Glutamatergic neuron (in vitro differentiated cells): ENCODE results near the gene DAZAP1. TPM values are rescaled to one million over a fixed set of nuclear protein-coding genes. Genes with fewer than 3 reads are reported as not detected.

Experiments
- DNase-seq: peaks from one replicate; pipeline ENCODE4 v3.0.0; 2022
- H3K27ac Mint-ChIP-seq: one replicate; pipeline ENCODE4 v1.8.0; 2020; ENCODE audit warnings: mild to moderate bottlenecking, mixed read lengths, inconsistent platforms; ENCODE audit not compliant: unreplicated experiment
- H3K27me3 Mint-ChIP-seq: one replicate; pipeline ENCODE4 v1.8.0; 2020; ENCODE audit warnings: mild to moderate bottlenecking, moderate library complexity, mixed read lengths, inconsistent platforms; ENCODE audit not compliant: unreplicated experiment
- H3K36me3 Mint-ChIP-seq: one replicate; pipeline ENCODE4 v1.8.0; 2020; ENCODE audit warnings: mild to moderate bottlenecking, mixed read lengths, inconsistent platforms; ENCODE audit not compliant: unreplicated experiment
- H3K4me1 Mint-ChIP-seq: one replicate; pipeline ENCODE4 v1.8.0; 2020; ENCODE audit warnings: mild to moderate bottlenecking, low read depth, mixed read lengths, inconsistent platforms; ENCODE audit not compliant: unreplicated experiment
- H3K4me3 Mint-ChIP-seq: one replicate; pipeline ENCODE4 v1.8.0; 2020; ENCODE audit warnings: mild to moderate bottlenecking, mixed read lengths, inconsistent platforms; ENCODE audit not compliant: unreplicated experiment
- H3K9me3 Mint-ChIP-seq: one replicate; pipeline ENCODE4 v1.8.0; 2020; ENCODE audit warnings: mild to moderate bottlenecking, moderate library complexity, mixed read lengths, inconsistent platforms; ENCODE audit not compliant: unreplicated experiment
- total RNA-seq: library from RNA; stranded (reverse); fragmentation: NEBNext Ultra II Directional; extraction: Animal tissue kit (Norgen Biotek cat#: 25700); gene quantifications from one replicate; pipeline ENCODE4 v1.2.1, GENCODE V29; 2021; ENCODE audit not compliant: unreplicated experiment
- TF ChIP-seq, protein P1 (sequence below): fragments of 200-600 bp; sonication (generic); IDR thresholded peaks from one replicate; pipeline ENCODE4 v1.5.0; 2021; ENCODE audit not compliant: partially characterized antibody, unreplicated experiment

The DAZAP1 gene
- total RNA-seq, 1 donor from 2014 or later = 135 TPM

GRCh38 chr19:1426736-1427135 is 19.4 kb downstream of the DAZAP1 start:
- TF ChIP-seq, protein P1, sequence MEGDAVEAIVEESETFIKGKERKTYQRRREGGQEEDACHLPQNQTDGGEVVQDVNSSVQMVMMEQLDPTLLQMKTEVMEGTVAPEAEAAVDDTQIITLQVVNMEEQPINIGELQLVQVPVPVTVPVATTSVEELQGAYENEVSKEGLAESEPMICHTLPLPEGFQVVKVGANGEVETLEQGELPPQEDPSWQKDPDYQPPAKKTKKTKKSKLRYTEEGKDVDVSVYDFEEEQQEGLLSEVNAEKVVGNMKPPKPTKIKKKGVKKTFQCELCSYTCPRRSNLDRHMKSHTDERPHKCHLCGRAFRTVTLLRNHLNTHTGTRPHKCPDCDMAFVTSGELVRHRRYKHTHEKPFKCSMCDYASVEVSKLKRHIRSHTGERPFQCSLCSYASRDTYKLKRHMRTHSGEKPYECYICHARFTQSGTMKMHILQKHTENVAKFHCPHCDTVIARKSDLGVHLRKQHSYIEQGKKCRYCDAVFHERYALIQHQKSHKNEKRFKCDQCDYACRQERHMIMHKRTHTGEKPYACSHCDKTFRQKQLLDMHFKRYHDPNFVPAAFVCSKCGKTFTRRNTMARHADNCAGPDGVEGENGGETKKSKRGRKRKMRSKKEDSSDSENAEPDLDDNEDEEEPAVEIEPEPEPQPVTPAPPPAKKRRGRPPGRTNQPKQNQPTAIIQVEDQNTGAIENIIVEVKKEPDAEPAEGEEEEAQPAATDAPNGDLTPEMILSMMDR = no peak
- peaks cover 3% of the 10 kb centered on the region for H3K36me3 Mint-ChIP-seq
- peaks cover 30% of the 10 kb centered on the region for H3K4me1 Mint-ChIP-seq

DNA sequence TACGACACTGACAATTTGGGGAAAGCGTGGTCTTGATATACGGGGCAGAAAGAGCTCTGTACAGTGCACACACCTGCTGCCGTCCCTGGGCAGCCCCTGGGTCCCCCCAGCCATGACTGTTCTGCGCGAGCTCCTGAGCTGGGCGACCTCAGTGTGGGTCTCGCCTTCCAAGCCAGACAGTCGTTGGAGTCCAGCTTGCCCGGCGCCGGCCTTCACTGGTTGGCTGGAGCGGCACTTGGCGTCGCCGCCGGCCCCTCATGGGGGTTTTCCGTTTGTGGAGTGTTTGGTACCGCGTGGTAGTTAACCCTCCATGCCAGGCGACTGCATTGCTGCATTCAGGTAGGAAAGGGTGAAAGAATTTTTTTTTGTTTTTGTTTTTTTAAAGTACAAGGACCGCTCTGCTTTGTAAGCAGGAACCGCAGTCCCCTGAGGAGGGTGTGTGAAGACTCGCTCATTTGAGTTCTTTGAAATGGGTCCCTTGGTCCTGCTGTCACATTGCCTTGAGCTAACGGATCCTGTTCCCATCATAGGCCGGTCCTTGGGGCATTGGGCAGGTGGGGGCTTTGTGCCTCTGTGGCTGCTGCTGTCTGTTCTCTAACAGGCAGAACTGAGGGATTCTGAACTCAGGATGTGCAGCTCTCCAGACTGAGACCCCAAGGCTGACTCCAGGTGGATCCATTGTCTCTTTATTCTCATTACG is 20.0 kb downstream of the DAZAP1 start:
- Mint-ChIP-seq H3K36me3 (peaks cover 3% of the 10 kb centered on the region), H3K4me1 (peaks cover 30% of the 10 kb centered on the region), H3K27ac (peak overlapping the region; percentile 38), H3K4me3 (no peak overlapping the region), H3K27me3 (peaks cover 6% of the 10 kb centered on the region), H3K9me3 (peaks cover 3% of the 10 kb centered on the region)
- TF ChIP-seq, protein P1 = no peak
- DNase-seq = no peak

More at GRCh38 chr19:1426736-1427135, 19.4 kb downstream of the DAZAP1 start:
- H3K4me3 Mint-ChIP-seq = no peak overlapping the region
- peaks cover 7% of the 10 kb centered on the region for H3K27me3 Mint-ChIP-seq
- DNase-seq = no peak
- peaks cover 3% of the 10 kb centered on the region for H3K9me3 Mint-ChIP-seq
- no peak overlapping the region for H3K27ac Mint-ChIP-seq

DNA sequence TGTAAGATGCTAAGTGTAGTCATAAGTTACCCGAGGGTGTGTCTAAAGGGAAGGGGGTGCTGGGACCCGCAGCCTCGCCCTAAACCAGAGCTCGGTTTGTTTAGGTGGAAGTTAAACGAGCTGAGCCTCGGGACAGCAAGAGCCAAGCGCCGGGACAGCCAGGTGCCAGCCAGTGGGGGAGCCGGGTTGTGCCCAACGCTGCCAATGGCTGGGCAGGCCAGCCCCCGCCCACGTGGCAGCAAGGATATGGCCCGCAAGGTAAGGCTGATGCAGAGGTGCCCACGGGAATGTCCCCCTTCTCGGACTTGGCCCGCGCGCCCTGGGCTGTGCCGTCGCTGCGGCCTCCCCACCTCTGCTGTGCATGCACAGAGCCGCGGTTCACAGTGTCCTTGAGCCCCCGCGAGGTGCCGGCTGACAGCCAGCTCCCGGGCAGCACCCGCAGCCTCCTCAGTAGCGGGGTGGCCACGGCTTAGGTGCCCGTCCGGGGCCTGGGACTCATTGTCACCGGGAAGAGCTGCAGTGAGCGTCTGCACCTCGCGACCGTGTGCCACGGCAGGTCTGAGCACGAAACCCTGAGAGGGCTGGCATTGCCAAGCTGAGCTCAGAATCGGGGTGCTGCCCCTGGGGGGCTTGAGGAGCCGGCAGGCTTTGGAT is 21.5 kb downstream of the DAZAP1 start:
- H3K4me1 Mint-ChIP-seq = peaks cover 25% of the 10 kb centered on the region
- no peaks in the 10 kb centered on the region for H3K36me3 Mint-ChIP-seq
- no peak overlapping the region for H3K27ac Mint-ChIP-seq
- TF ChIP-seq, protein P1 = no peak
- no peaks in the 10 kb centered on the region for H3K9me3 Mint-ChIP-seq
- no peak overlapping the region for H3K4me3 Mint-ChIP-seq
- DNase-seq = no peak
- peaks cover 3% of the 10 kb centered on the region for H3K27me3 Mint-ChIP-seq

- no peaks in the 10 kb centered on the region for H3K36me3 Mint-ChIP-seq
- no peaks in the 10 kb centered on the region for H3K9me3 Mint-ChIP-seq
- peak overlapping the region; percentile 59 for H3K27ac Mint-ChIP-seq
- H3K4me3 Mint-ChIP-seq = no peak overlapping the region
- no peak for DNase-seq
- H3K4me1 Mint-ChIP-seq = peaks cover 23% of the 10 kb centered on the region
- peaks cover 3% of the 10 kb centered on the region for H3K27me3 Mint-ChIP-seq
- TF ChIP-seq, protein P1 = no peak
These were observed 22.4 kb downstream of the DAZAP1 start for GRCh38 chr19:1429750-1430149.

DNA sequence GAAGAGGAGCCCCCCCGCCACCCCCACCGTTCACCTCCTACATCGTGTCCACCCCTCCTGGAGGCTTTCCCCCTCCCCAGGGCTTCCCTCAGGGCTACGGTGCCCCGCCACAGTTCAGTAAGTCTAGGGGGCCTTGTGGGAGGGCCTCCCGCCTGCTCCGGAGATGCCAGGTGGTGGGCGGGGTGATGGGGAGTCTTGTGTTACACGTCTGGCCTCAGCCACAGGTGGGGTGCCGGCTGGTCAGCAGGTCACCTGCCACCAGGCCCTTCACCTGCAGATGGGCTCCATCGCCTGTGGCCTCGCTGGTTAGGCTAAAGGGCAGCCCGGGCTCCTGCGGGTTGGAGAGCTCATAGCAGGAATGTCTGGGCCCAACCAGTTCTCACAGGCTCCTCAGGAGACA is 22.9 kb downstream of the DAZAP1 start:
- Mint-ChIP-seq H3K9me3 (no peaks in the 10 kb centered on the region), H3K4me3 (no peak overlapping the region), H3K27ac (no peak overlapping the region), H3K27me3 (peaks cover 3% of the 10 kb centered on the region), H3K4me1 (peaks cover 19% of the 10 kb centered on the region), H3K36me3 (no peaks in the 10 kb centered on the region)
- DNase-seq = no peak
- TF ChIP-seq, protein P1 = no peak
